GM18499 (cell line): ENCODE data around the gene CEMIP.

ENCODE experiments used
- ATAC-seq: cut with Tn5 transposase; IDR thresholded peaks from one replicate; pipeline ENCODE4 v1.9.1; 2021; ENCODE audit warnings: moderate number of reproducible peaks; ENCODE audit not compliant: insufficient read depth, unreplicated experiment

Gene CEMIP

GRCh38 chr15:80817901-80818300, 38.7 kb downstream of the CEMIP start:
- ATAC-seq: no peak

GRCh38 chr15:80819001-80819400, 39.8 kb downstream of the CEMIP start:
- no peak for ATAC-seq

GRCh38 chr15:80820092-80820491, 40.9 kb downstream of the CEMIP start:
- no peak for ATAC-seq

GRCh38 chr15:80822256-80822655, 43.1 kb downstream of the CEMIP start:
- ATAC-seq: no peak

GRCh38 chr15:80822676-80823075, 43.5 kb downstream of the CEMIP start:
- ATAC-seq: no peak

- no peak for ATAC-seq
Observed at GRCh38 chr15:80823120-80823519, 44.0 kb downstream of the CEMIP start.

- no peak for ATAC-seq
Observed at GRCh38 chr15:80823995-80824394, 44.8 kb downstream of the CEMIP start.

GRCh38 chr15:80825361-80826030, 46.3 kb downstream of the CEMIP start:
- no peak for ATAC-seq

GRCh38 chr15:80828796-80829195, 49.6 kb downstream of the CEMIP start:
- ATAC-seq: no peak

- no peak for ATAC-seq
Observed at GRCh38 chr15:80830677-80831076, 51.5 kb downstream of the CEMIP start.

- no peak for ATAC-seq
Observed at GRCh38 chr15:80831192-80831591, 52.0 kb downstream of the CEMIP start.

- ATAC-seq: no peak
Observed at GRCh38 chr15:80831606-80832224, 52.5 kb downstream of the CEMIP start.

- no peak for ATAC-seq
Observed at GRCh38 chr15:80832686-80833085, 53.5 kb downstream of the CEMIP start.

- ATAC-seq: no peak
Observed at GRCh38 chr15:80834402-80834801, 55.2 kb downstream of the CEMIP start.

- ATAC-seq: no peak
Observed at GRCh38 chr15:80834906-80835305, 55.7 kb downstream of the CEMIP start.

GRCh38 chr15:80835336-80835735, 56.2 kb downstream of the CEMIP start:
- no peak for ATAC-seq

GRCh38 chr15:80836223-80836622, 57.1 kb downstream of the CEMIP start:
- ATAC-seq: no peak

GRCh38 chr15:80837006-80837405, 57.8 kb downstream of the CEMIP start:
- no peak for ATAC-seq

- no peak for ATAC-seq
Observed at GRCh38 chr15:80838012-80838411, 58.8 kb downstream of the CEMIP start.

GRCh38 chr15:80838666-80839065, 59.5 kb downstream of the CEMIP start:
- no peak for ATAC-seq

GRCh38 chr15:80839764-80840130, 60.6 kb downstream of the CEMIP start:
- no peak for ATAC-seq
